ENCODE measurements around the gene RPL6.
A peak's percentile ranks its signal among the peaks of the same experiment; 100 is the strongest.
"Not testable (repeated sequence)": the region's sequence is repeated elsewhere in the genome, so short reads cannot be mapped to it uniquely, and the experiment has no call there.

Gene RPL6

DNA sequence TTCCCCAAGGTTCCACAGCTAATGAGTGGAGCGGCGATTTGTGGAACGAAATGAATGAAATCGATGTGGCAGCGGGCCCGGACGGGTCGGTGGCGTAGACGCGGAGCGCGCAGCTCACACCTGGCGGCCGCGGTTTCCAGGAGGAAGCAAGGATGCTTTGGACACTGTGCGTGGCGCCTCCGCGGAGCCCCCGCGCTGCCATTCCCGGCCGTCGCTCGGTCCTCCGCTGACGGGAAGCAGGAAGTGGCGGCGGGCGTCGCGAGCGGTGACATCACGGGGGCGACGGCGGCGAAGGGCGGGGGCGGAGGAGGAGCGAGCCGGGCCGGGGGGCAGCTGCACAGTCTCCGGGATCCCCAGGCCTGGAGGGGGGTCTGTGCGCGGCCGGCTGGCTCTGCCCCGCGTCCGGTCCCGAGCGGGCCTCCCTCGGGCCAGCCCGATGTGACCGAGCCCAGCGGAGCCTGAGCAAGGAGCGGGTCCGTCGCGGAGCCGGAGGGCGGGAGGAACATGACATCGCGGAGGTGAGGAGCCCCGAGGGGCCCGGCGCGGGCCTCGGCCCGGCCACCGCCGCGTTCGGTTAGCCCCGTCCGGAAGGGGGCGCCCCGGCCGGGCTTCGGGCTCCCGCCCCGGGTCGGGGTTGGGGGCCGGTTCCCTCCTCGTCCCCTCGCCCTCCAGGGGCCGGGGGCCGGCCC lies 9.3 kb upstream of the RPL6 start, which contains the start of gene PTPN11:
Gene PTPN11, plus strand, starts transcription at position 340 of the 689 bp plus-strand sequence. Its CDS starts 165 bp downstream, at position 505.
- peak; percentile 96 for DNase-seq

DNA sequence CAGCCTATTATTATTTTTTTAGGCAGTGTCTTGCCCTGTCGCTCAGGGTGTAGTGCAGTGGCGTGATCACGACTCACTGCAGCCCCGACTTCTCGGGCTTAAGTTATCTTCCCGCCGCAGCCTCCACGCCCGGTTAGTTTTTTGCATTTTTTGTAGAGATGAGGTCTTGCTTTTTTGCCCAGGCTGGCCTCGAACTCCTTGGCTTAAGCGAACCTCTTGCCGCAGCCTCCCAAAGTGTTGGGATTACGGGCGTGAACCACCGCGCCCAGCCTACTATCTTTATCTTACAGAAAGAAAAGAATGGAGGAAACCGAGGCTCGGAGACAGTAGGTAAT lies 8.8 kb upstream of the RPL6 start:
- DNase-seq, result no peak

- not testable (repeated sequence) for DNase-seq
These were observed 6.1 kb upstream of the RPL6 start for GRCh38 chr12:112415457-112415856.

GRCh38 chr12:112413855-112414625 lies 4.6 kb upstream of the RPL6 start:
- DNase-seq, result no peak

DNA sequence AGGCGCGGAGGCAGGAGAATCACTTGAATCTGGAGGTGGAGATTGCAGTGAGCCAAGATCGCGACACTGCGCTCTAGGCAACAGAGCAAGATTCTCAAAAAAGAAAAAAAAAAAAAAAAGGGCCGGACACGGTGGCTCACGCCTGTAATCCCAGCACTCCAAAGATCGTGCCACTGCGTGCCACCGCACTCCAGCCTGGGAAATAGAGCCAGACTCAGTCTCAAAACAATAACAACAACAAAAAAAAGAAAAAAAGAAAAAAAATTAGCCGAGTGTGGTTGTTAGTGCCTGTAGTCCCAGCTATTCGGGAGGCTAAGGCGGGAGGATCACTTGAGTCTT lies 470 bp upstream of the RPL6 start:
- DNase-seq, result no peak

- no peak for DNase-seq
These were observed 784 bp downstream of the RPL6 start for GRCh38 chr12:112408621-112409020.

- not testable (repeated sequence) for DNase-seq
These were observed 1.7 kb downstream of the RPL6 start for GRCh38 chr12:112407683-112408082.

DNA sequence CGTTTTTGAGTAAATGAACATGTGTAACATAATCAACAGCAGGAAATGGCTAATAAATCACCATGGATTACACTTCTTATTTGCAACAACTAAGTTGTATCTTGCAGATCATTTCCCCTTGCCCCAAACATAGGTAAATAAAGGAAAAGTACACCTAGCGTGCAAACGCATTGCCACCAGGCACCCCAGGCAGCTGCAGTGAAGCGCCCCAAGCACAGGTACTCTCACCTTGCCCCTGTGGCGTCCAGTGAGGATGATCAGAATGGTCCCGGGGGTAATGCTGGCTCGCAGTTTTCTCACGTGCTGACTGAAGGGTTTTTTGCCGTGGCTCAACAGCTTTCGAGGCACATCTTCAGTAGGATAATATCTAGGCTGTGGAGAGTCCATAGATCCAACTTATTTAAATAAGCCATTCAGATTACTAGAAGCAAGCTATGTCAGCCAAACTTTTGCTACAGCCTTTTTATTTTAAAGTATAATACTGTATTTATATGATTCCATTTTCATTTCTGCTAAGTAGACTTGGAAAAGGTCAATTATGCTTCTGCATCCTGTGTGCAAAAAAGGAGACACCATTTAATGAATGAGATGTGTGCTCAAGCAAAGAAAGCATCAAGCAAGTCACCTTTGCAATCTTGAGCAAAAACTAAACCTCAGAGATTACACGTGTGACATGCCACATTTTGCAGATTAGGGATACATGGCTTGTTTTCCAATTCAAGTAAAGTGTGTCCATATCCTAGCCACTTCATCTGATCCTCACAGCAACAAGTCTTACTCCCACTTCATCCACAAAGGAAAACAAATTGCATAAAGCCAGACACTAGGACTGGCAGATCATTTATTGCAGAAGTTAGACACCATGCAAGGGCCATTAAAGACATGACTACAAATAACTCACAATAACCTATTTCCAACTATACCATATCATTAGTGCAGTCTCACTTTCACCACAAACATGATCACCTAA lies 2.6 kb downstream of the RPL6 start:
- DNase-seq, result no peak

- no peak for DNase-seq
These were observed 7.4 kb downstream of the RPL6 start for GRCh38 chr12:112401903-112402498.

DNA sequence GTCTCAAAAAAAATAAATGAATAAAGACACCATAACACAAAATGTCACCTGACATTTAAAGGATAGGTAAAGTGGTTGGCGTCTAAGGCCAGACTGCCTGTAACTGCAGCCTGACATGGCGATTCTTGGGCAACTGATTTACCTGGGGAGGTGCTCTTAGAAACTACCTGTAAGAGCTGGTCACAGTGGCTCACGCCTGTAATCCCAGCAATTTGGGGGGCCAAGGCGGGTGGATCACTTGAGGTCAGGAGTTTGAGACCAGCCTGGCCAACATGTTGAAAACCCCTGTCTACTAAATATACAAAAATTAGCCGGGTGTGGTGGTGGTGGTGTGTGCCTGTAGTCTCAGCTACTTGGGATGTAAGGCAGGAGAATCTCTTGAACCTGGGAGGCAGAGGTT lies 8.4 kb downstream of the RPL6 start:
- no peak for DNase-seq

DNA sequence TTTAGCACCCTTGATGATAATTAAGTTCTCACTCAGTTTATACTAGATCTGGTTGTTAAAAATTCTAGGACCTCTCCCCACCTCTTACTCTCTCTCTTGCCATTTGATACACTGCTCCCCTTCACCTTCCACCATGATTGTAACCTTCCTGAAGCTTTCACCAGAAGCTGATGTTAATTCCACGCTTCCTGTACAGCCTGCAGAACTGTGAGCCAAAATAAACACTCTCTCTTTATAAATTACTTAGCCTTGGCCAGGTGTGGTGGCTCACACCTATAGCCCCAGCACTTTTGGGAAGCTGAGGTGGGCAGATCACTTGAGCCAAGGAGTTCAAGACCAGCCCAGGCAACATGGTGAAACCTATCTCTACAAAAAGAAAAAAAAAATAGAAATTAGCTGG lies 16.1 kb downstream of the RPL6 start:
- DNase-seq, result no peak

DNA sequence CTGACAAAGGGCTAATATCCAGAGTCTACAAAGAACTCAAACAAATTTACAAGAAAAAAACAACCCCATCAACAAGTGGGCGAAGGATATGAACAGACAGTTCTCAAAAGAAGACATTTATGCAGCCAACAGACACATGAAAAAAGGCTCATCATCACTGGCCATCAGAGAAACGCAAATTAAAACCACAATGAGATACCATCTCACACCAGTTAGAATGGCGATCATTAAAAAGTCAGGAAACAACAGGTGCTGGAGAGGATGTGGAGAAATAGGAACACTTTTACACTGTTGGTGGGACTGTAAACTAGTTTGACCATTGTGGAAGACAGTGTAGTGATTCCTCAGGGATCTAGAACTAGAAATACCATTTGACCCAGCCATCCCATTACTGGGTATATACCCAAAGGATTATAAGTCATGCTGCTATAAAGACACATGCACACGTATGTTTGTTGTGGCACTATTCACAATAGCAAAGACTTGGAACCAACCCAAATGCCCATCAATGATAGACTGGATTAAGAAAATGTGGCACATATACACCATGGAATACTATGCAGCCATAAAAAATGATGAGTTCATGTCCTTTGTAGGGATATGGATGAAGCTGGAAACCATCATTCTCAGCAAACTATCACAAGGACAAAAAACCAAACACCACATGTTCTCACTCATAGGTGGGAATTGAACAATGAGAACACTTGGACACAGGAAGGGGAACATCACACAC lies 19.3 kb downstream of the RPL6 start:
- DNase-seq, result not testable (repeated sequence)

DNA sequence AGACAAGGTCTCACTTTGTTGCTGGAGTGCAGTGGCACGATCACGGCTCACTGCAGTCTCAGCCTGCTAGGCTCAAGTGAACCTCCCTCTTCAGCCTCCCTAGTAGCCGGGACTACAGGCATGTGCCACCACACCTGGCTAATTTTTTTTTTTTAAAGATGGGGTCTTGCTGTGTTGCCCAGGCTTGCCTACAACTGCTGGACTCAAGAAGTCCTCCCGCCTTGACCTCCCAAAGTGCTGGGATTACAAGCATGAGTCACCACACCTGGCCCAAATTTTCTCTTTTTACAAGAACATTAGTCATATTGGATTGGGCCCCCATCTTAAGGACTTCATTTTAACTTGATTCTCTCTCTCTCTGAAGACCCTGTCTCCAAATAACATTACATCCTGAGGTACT lies 20.2 kb downstream of the RPL6 start:
- DNase-seq, result no peak

GRCh38 chr12:112386726-112387125 lies 22.7 kb downstream of the RPL6 start:
- DNase-seq, result no peak

- DNase-seq, result no peak
These were observed 26.5 kb downstream of the RPL6 start for GRCh38 chr12:112382866-112383265.

DNA sequence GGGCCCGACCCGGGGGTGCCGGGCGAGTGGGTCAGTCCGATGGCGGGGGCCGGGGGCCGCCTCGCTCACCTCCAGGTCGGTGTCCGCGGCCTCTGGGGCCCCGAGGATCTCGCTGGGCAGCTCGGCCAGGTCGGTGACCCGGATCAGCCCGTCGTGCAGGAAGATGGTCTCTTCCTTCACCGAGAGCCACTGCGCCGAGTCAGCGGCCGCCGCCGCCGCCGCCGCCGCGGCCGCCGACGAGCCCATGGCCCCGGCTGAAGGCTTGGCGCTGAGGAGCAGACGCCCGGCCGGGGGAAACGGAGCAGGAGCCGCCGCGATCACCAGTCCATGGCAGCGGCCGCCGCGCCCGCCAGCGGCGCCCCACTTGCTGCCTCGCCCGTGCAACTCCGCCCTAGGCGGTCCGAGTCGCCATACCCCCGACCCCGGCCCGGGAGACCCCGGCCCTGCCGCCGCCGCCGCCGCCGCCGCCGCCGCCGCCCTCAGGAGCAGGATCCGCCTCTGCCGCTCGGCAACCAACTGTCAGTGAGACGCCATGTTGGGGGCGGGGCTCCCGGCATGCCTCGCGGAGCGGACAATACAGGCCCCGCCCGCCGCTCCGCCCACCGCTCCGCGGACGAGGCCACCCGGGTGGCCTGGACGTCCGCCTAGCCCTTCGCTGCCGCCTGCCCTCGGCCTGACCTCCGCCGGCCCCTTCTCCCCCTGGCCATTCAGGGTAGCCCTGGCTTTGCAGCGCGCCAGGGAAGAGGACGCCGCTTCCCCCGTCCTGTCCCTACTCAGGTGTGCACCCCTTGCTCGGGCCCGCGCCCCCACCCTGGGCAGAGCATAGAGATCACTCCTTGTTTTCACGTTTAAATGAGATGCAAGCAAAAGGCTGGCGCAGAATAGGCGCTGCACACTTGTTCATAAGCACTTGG lies 27.3 kb downstream of the RPL6 start, which contains the start of gene HECTD4:
Gene HECTD4, minus strand, starts transcription at position 549 of the 914 bp plus-strand sequence. Its CDS starts 303 bp downstream, at position 246.
- peak; percentile 92 for DNase-seq

DNA sequence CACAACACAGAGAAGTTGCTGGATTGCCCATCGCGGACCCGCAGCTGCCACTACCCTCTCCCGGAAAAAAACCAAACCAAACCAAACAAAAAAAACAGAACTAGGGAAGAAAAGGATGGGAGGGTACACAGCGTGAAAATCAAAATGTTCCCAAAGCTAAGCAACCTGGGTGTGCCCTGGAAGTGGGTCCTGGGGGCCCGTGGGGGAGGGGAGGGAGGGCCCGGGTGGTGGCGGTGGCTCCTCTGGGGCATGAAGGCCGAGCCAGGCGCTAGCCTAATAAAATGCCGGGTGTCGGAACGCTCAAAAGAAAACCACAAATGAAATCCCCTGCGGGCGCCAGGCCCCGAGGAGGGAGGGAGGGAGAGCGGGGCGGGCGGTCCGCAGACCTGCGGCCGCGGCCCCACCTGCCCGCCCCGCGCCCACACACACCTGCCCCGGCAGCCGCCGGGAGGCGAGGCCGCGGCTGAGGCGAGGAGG lies 28.0 kb downstream of the RPL6 start:
- DNase-seq, result no peak

DNA sequence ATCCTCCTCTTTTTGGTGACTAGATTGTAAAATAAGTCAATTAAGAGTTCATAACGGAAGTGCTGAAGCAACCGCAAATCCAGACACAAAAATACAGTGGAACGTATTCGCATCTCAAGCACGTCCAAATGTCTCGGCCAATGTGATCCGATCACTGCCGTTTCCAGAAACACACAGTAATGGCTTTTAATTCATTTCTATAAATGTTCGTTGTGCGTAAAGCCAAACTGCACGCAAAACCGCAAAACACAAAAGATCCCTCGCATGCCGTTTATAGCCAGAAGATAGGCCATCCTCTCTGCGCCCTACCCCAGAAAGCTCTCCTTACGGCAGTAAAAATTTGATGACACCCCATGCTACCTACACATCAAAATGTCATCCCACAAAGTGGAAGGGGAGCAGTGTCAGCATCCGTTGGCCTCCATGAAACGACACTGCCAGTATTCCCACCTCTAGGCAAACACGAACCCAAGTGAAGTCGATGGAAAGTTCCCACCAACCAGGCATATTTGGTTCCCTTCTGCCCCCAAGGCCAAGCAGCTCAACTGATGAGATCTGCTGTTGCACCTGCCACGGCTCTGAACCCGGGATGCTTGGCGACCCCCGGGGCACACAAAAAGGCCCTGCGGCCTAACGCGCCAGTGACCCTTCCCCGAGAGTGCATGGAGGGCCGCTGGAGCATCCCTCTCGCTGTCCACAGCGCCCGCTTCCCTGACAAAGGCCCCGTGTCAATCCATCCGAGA lies 28.6 kb downstream of the RPL6 start:
- DNase-seq, result no peak

GRCh38 chr12:112375105-112375504 lies 34.3 kb downstream of the RPL6 start:
- DNase-seq, result no peak

GRCh38 chr12:112374166-112374740 lies 35.2 kb downstream of the RPL6 start:
- no peak for DNase-seq

Measured in activated T-cell treated with anti-CD3 and anti-CD28 coated beads, Interleukin-2, amount 50 U/mL, for 1 hour (primary cell).